ENCODE results near the gene TAF1. TPM values are rescaled to one million over a fixed set of nuclear protein-coding genes. Genes with fewer than 3 reads are reported as not detected.

TAF1 gene
- total and polyA plus RNA-seq, 9 of the 15 experiments (the other 6 are each of a cell fraction or from before 2014, with no cell fraction given) = 6.4 to 45.1 (median 38.1) TPM

DNA sequence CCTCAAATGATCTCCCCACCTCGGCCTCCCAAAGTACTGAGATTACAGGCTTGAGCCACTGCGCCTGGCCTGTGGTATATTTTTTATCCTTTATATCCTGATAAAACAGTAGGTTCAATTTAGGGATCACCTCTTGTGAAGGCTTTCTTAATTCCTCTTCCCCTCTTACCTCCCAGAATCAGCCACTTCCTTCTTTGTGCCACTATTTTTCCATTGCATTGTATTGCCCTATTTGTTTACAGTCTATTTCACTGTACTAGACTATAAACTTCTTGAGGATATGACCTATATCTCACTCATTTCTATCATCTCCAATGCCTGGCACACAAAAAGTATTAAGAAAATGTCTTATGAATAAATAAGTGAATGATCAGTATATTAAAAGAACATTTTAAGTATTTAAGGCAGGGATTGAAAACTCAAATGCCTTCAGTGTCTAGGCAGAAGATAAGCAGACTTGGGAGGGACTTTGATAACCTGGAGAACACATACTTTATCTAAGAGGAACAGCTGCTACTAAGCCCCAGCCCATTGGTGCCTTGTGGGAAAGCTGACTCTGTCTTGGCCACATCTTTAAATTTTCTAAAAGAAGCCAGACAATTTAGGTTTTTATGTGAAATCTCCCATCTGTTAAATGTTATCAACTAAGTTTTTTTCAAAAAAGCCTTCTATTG is 84.4 kb downstream of the TAF1 start (continued):
- TF ChIP-seq, protein P1, sequence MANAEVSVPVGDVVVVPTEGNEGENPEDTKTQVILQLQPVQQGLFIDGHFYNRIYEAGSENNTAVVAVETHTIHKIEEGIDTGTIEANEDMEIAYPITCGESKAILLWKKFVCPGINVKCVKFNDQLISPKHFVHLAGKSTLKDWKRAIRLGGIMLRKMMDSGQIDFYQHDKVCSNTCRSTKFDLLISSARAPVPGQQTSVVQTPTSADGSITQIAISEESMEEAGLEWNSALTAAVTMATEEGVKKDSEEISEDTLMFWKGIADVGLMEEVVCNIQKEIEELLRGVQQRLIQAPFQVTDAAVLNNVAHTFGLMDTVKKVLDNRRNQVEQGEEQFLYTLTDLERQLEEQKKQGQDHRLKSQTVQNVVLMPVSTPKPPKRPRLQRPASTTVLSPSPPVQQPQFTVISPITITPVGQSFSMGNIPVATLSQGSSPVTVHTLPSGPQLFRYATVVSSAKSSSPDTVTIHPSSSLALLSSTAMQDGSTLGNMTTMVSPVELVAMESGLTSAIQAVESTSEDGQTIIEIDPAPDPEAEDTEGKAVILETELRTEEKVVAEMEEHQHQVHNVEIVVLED (CRISPR knock-in tag; IDR thresholded peaks at IDR 0.05) = no peak
- TF ChIP-seq, protein P2, sequence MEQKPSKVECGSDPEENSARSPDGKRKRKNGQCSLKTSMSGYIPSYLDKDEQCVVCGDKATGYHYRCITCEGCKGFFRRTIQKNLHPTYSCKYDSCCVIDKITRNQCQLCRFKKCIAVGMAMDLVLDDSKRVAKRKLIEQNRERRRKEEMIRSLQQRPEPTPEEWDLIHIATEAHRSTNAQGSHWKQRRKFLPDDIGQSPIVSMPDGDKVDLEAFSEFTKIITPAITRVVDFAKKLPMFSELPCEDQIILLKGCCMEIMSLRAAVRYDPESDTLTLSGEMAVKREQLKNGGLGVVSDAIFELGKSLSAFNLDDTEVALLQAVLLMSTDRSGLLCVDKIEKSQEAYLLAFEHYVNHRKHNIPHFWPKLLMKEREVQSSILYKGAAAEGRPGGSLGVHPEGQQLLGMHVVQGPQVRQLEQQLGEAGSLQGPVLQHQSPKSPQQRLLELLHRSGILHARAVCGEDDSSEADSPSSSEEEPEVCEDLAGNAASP (IDR thresholded peaks at IDR 0.05) = no peak
- TF ChIP-seq, protein P3, sequence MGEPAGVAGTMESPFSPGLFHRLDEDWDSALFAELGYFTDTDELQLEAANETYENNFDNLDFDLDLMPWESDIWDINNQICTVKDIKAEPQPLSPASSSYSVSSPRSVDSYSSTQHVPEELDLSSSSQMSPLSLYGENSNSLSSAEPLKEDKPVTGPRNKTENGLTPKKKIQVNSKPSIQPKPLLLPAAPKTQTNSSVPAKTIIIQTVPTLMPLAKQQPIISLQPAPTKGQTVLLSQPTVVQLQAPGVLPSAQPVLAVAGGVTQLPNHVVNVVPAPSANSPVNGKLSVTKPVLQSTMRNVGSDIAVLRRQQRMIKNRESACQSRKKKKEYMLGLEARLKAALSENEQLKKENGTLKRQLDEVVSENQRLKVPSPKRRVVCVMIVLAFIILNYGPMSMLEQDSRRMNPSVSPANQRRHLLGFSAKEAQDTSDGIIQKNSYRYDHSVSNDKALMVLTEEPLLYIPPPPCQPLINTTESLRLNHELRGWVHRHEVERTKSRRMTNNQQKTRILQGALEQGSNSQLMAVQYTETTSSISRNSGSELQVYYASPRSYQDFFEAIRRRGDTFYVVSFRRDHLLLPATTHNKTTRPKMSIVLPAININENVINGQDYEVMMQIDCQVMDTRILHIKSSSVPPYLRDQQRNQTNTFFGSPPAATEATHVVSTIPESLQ (CRISPR knock-in tag; IDR thresholded peaks at IDR 0.05) = no peak
- no peak for TF ChIP-seq ZNF146 (CRISPR knock-in tag; IDR thresholded peaks at IDR 0.05; ENCODE audit: unreplicated experiment)
- no peak for TF ChIP-seq ZNF75A (CRISPR knock-in tag; IDR thresholded peaks at IDR 0.05)
- TF ChIP-seq CC2D1A (IDR thresholded peaks at IDR 0.05) = peak; percentile 75
- no peak for TF ChIP-seq NELFE (IDR thresholded peaks at IDR 0.05; ENCODE audit: insufficient read depth, insufficient read length)
- no peak for TF ChIP-seq CEBPB (tag; IDR thresholded peaks at IDR 0.05)
- TF ChIP-seq ADNP (tag; IDR thresholded peaks at IDR 0.05) = no peak
- TF ChIP-seq POU5F1 (IDR thresholded peaks at IDR 0.05; ENCODE audit: borderline replicate concordance, low read depth, low read length, partially characterized antibody) = no peak
- TF ChIP-seq ZNF589 (CRISPR knock-in tag; IDR thresholded peaks at IDR 0.05; ENCODE audit: low read depth) = no peak
- TF ChIP-seq NFATC3 (IDR thresholded peaks at IDR 0.05) = no peak
- TF ChIP-seq DNMT1 (IDR thresholded peaks at IDR 0.05) = no peak
- TF ChIP-seq SRSF9 (IDR thresholded peaks at IDR 0.05; ENCODE audit: borderline replicate concordance, low read depth, low read length) = no peak
- TF ChIP-seq, protein P4, sequence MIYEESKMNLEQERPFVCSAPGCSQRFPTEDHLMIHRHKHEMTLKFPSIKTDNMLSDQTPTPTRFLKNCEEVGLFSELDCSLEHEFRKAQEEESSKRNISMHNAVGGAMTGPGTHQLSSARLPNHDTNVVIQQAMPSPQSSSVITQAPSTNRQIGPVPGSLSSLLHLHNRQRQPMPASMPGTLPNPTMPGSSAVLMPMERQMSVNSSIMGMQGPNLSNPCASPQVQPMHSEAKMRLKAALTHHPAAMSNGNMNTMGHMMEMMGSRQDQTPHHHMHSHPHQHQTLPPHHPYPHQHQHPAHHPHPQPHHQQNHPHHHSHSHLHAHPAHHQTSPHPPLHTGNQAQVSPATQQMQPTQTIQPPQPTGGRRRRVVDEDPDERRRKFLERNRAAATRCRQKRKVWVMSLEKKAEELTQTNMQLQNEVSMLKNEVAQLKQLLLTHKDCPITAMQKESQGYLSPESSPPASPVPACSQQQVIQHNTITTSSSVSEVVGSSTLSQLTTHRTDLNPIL (CRISPR knock-in tag; IDR thresholded peaks at IDR 0.05) = no peak

Measured in K562 (cell line).